GM21576 (cell line): ENCODE results near the gene GDPGP1.
"Not testable (repeated sequence)": the region's sequence is repeated elsewhere in the genome, so short reads cannot be mapped to it uniquely, and the experiment has no call there.

Experiments used
- ATAC-seq: cut with Tn5 transposase; IDR thresholded peaks from one replicate; pipeline ENCODE4 v1.9.1; 2021; ENCODE audit warnings: mild to moderate bottlenecking, moderate library complexity; ENCODE audit not compliant: unreplicated experiment

GDPGP1 gene

GRCh38 chr15:90234096-90234988 is at the start of gene GDPGP1:
GDPGP1 (plus strand) TSS chr15:90234209; CDS start chr15:90240909, 6,700 bp downstream.
- peak; percentile 63 for ATAC-seq

- peak; percentile 57 for ATAC-seq
Observed at GRCh38 chr15:90184786-90185704, 49.0 kb upstream of the GDPGP1 start.

GRCh38 chr15:90187257-90187868 is 46.6 kb upstream of the GDPGP1 start:
- ATAC-seq: no peak

GRCh38 chr15:90188065-90188464 is 45.9 kb upstream of the GDPGP1 start:
- ATAC-seq: not testable (repeated sequence)

- no peak for ATAC-seq
Observed at GRCh38 chr15:90188914-90189748, 44.9 kb upstream of the GDPGP1 start.

- no peak for ATAC-seq
Observed at GRCh38 chr15:90189781-90190467, 44.1 kb upstream of the GDPGP1 start.

GRCh38 chr15:90190606-90191343 is 43.2 kb upstream of the GDPGP1 start:
- ATAC-seq: peak; percentile 58

- peak; percentile 16 for ATAC-seq
Observed at GRCh38 chr15:90191344-90191687, 42.7 kb upstream of the GDPGP1 start.

- ATAC-seq: peak; percentile 65
Observed at GRCh38 chr15:90191794-90192509, 42.1 kb upstream of the GDPGP1 start.

GRCh38 chr15:90192961-90193786 is 40.8 kb upstream of the GDPGP1 start:
- no peak for ATAC-seq

- no peak for ATAC-seq
Observed at GRCh38 chr15:90194655-90195054, 39.4 kb upstream of the GDPGP1 start.

GRCh38 chr15:90200534-90201129 is 33.4 kb upstream of the GDPGP1 start:
- no peak for ATAC-seq

- ATAC-seq: peak; percentile 77
Observed at GRCh38 chr15:90201130-90201943, 32.7 kb upstream of the GDPGP1 start, which contains the start of gene SEMA4B. SEMA4B (plus strand) TSS chr15:90201330; CDS start chr15:90201579, 249 bp downstream.

GRCh38 chr15:90201944-90202375 is 32.0 kb upstream of the GDPGP1 start:
- ATAC-seq: no peak

- no peak for ATAC-seq
Observed at GRCh38 chr15:90202929-90203328, 31.1 kb upstream of the GDPGP1 start.

GRCh38 chr15:90203473-90203872 is 30.5 kb upstream of the GDPGP1 start:
- no peak for ATAC-seq
